Activated T-helper 17 cell treated with anti-CD3 and anti-CD28 coated beads, Interleukin-2, amount 50 U/mL, for 72 hours (primary cell): Measurements from ENCODE around the gene FRRS1. TPM values are rescaled to one million over a fixed set of nuclear protein-coding genes. Genes with fewer than 3 reads are reported as not detected.

Experiments used
- ATAC-seq: fragments of 150-1000 bp; cut with Tn5 transposase; replicated peaks from 2 replicates; pipeline ENCODE4 v1.10.0; 2021; ENCODE audit warnings: mild to moderate bottlenecking, moderate library complexity
- H3K27ac Mint-ChIP-seq: one replicate; pipeline ENCODE4 v1.8.0; 2022; ENCODE audit warnings: mixed read lengths
- H3K27me3 Mint-ChIP-seq: one replicate; pipeline ENCODE4 v1.8.0; 2022; ENCODE audit warnings: mixed read lengths
- H3K36me3 Mint-ChIP-seq: one replicate; pipeline ENCODE4 v1.8.0; 2022; ENCODE audit warnings: low read depth, mild to moderate bottlenecking, mixed read lengths
- H3K4me1 Mint-ChIP-seq: one replicate; pipeline ENCODE4 v1.8.0; 2022; ENCODE audit warnings: mixed read lengths
- H3K4me3 Mint-ChIP-seq: one replicate; pipeline ENCODE4 v1.8.0; 2022; ENCODE audit warnings: mild to moderate bottlenecking, mixed read lengths
- H3K9me3 Mint-ChIP-seq: one replicate; pipeline ENCODE4 v1.8.0; 2022; ENCODE audit warnings: mixed read lengths
- total RNA-seq, 2 donors: library from RNA; stranded (reverse); gene quantifications; one replicate each; pipeline ENCODE4 v1.2.3, GENCODE V29; 2022

FRRS1 gene
- total RNA-seq, 2 donors from 2014 or later: 0.69 to 2.2 TPM

DNA sequence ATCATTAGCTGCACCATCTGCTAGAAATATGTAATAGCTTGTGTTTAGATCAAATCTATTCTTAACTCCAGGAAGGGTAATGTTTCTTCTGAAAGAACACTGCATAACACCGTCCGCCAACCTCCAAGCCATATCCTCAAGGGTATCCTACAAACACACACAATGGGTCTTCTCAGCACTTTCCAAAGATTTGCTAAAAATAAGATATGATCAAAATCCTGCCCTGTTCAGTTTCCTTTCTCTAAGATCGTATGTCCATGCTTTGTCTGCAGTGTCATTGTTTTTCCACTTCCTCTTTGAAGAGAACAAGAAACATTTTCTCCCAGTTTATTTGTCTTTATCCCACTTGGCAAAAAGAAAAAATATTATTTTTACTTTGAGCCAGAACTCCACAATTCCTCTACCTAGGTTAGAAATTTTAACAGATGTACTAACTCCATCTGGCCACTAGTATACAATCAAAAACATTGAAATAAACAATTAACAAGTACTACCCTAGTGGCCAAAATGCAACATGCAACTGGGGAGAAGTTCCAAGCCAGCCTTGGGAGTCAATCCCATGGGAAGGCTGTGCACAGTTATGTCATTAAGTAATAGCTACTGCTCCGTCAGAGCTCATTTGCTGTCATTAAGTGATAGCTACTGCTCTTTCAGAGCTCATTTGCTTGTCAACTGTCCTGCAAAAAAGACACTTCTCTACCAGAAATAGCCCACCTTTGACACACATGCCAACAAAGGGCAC lies 37.8 kb downstream of the FRRS1 start:
- ATAC-seq: no peak
- no peaks in the 10 kb centered on the region for H3K27me3 Mint-ChIP-seq
- H3K4me3 Mint-ChIP-seq: no peak overlapping the region

GRCh38 chr1:99727575-99728185 lies 38.8 kb downstream of the FRRS1 start:
- no peaks in the 10 kb centered on the region for H3K36me3 Mint-ChIP-seq

More for the DNA sequence above, 37.8 kb downstream of the FRRS1 start:
- no peaks in the 10 kb centered on the region for H3K9me3 Mint-ChIP-seq
- H3K4me1 Mint-ChIP-seq: no peaks in the 10 kb centered on the region
- no peak overlapping the region for H3K27ac Mint-ChIP-seq
- no peaks in the 10 kb centered on the region for H3K36me3 Mint-ChIP-seq

GRCh38 chr1:99726818-99727217 lies 39.6 kb downstream of the FRRS1 start:
- Mint-ChIP-seq H3K4me3 (no peak overlapping the region), H3K27ac (no peak overlapping the region), H3K27me3 (no peaks in the 10 kb centered on the region), H3K4me1 (no peaks in the 10 kb centered on the region), H3K36me3 (no peaks in the 10 kb centered on the region), H3K9me3 (no peaks in the 10 kb centered on the region)
- ATAC-seq: no peak

More at GRCh38 chr1:99727575-99728185, 38.8 kb downstream of the FRRS1 start:
- no peaks in the 10 kb centered on the region for H3K4me1 Mint-ChIP-seq
- no peaks in the 10 kb centered on the region for H3K9me3 Mint-ChIP-seq
- H3K27me3 Mint-ChIP-seq: no peaks in the 10 kb centered on the region
- H3K27ac Mint-ChIP-seq: no peak overlapping the region
- no peak overlapping the region for H3K4me3 Mint-ChIP-seq
- ATAC-seq: no peak

GRCh38 chr1:99726407-99726806 lies 40.0 kb downstream of the FRRS1 start:
- H3K4me1 Mint-ChIP-seq: no peaks in the 10 kb centered on the region
- no peaks in the 10 kb centered on the region for H3K9me3 Mint-ChIP-seq
- ATAC-seq: no peak
- no peak overlapping the region for H3K27ac Mint-ChIP-seq
- no peak overlapping the region for H3K4me3 Mint-ChIP-seq
- no peaks in the 10 kb centered on the region for H3K36me3 Mint-ChIP-seq
- no peaks in the 10 kb centered on the region for H3K27me3 Mint-ChIP-seq

DNA sequence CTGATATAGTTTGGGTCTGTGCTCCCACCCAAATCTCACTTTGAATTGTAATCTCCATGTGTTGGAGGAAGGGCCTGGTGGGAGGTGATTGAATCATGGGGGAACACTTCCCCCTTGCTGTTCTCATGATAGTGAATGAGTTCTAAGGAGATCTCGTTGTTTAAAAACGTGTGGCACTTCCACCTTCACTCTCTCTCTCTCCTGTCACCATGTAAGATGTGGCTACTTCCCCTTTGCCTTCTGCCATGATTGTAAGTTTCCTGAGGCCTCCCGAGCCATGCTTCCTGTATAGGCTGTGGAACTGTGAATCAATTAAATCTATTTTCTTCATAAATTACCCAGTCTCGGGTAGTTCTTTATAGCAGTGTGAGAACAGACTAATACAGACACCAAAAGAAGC lies 40.4 kb downstream of the FRRS1 start:
- H3K27me3 Mint-ChIP-seq: no peaks in the 10 kb centered on the region

GRCh38 chr1:99723251-99723650 lies 43.2 kb downstream of the FRRS1 start:
- no peaks in the 10 kb centered on the region for H3K27me3 Mint-ChIP-seq
- no peak for ATAC-seq
- H3K4me1 Mint-ChIP-seq: no peaks in the 10 kb centered on the region
- no peaks in the 10 kb centered on the region for H3K9me3 Mint-ChIP-seq
- H3K36me3 Mint-ChIP-seq: no peaks in the 10 kb centered on the region
- H3K27ac Mint-ChIP-seq: no peak overlapping the region
- H3K4me3 Mint-ChIP-seq: no peak overlapping the region

More for the DNA sequence above, 40.4 kb downstream of the FRRS1 start:
- Mint-ChIP-seq H3K36me3 (no peaks in the 10 kb centered on the region), H3K9me3 (no peaks in the 10 kb centered on the region), H3K4me1 (no peaks in the 10 kb centered on the region), H3K4me3 (no peak overlapping the region), H3K27ac (no peak overlapping the region)
- no peak for ATAC-seq

- no peaks in the 10 kb centered on the region for H3K9me3 Mint-ChIP-seq
- no peaks in the 10 kb centered on the region for H3K36me3 Mint-ChIP-seq
- no peak overlapping the region for H3K4me3 Mint-ChIP-seq
- no peaks in the 10 kb centered on the region for H3K4me1 Mint-ChIP-seq
- no peak for ATAC-seq
- H3K27ac Mint-ChIP-seq: no peak overlapping the region
- H3K27me3 Mint-ChIP-seq: no peaks in the 10 kb centered on the region
Observed at GRCh38 chr1:99717005-99717404, 49.4 kb downstream of the FRRS1 start.

- no peaks in the 10 kb centered on the region for H3K4me1 Mint-ChIP-seq
- no peaks in the 10 kb centered on the region for H3K27me3 Mint-ChIP-seq
- no peak overlapping the region for H3K27ac Mint-ChIP-seq
- ATAC-seq: no peak
- no peaks in the 10 kb centered on the region for H3K9me3 Mint-ChIP-seq
- H3K36me3 Mint-ChIP-seq: no peaks in the 10 kb centered on the region
- H3K4me3 Mint-ChIP-seq: no peak overlapping the region
Observed at GRCh38 chr1:99713006-99713405, 53.4 kb downstream of the FRRS1 start.

DNA sequence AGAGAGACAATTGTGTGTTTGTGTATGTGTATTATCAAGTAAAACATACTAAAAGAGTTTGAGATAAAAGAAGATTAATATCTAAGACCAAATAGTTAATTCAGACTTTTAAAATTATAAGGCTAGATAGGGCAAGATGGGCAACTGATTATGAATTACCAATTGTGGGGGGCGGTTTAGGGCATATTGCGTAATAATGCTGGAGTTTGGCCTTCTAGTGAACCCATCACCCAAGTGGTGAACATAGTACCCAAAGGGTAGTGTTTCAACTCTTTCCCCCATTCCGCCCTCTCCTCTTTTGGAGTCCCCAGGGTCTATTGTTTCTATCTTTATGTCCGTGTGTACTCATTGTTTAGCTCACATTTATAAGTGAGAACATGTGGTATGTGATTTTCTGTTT lies 55.4 kb downstream of the FRRS1 start:
- Mint-ChIP-seq H3K9me3 (no peaks in the 10 kb centered on the region), H3K36me3 (no peaks in the 10 kb centered on the region), H3K27ac (no peak overlapping the region), H3K4me3 (no peak overlapping the region), H3K4me1 (no peaks in the 10 kb centered on the region), H3K27me3 (no peaks in the 10 kb centered on the region)
- ATAC-seq: no peak

GRCh38 chr1:99707535-99708142 lies 58.8 kb downstream of the FRRS1 start:
- Mint-ChIP-seq H3K27me3 (no peaks in the 10 kb centered on the region), H3K27ac (no peak overlapping the region), H3K4me1 (peaks cover 8% of the 10 kb centered on the region), H3K4me3 (no peak overlapping the region), H3K9me3 (no peaks in the 10 kb centered on the region), H3K36me3 (no peaks in the 10 kb centered on the region)
- peak; percentile 49 for ATAC-seq

DNA sequence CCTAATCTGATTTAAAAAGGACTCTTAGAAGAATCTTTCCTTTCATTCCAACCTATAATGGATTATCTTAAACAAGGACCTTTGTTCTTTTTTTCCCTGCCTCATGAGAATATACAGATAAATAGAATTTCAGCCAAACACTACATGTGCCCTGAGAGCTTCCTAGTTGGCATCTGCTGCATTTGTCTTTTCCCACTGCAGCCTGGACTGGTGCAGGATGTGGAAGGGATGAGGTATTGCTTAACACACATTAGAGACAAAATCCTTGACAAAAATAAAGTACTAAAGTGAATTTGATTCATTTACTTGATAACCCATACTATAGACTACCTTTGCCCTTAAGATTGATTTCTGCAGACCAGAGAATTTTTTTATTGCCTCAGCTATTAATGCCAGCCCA lies 61.0 kb downstream of the FRRS1 start:
- H3K27ac Mint-ChIP-seq: no peak overlapping the region
- H3K27me3 Mint-ChIP-seq: no peaks in the 10 kb centered on the region
- H3K4me3 Mint-ChIP-seq: no peak overlapping the region
- no peaks in the 10 kb centered on the region for H3K36me3 Mint-ChIP-seq
- H3K4me1 Mint-ChIP-seq: peaks cover 8% of the 10 kb centered on the region
- no peaks in the 10 kb centered on the region for H3K9me3 Mint-ChIP-seq
- no peak for ATAC-seq

DNA sequence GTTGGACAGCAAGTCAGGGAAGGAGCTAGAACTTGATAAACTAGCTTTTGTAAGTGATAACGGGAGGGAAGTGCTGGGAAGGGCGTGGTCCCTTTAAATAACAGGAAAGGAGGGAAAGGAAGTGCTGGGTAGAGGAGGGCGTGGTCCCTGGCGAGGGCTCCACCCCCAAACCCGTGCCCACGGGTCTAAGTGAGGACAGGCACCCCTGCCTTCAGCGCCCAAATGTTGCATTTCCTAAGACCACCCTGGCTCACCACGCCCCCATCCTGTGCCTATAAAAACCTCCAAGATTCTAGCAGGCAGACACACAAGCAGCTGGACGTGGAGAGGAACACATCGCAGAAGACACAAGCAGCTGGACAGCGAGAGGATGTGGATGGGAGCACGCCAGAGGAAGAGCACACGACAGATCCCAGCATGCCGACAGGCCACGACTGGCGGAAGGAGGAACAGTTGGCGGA lies 62.0 kb downstream of the FRRS1 start:
- Mint-ChIP-seq H3K27ac (peak overlapping the region; percentile 75), H3K9me3 (no peaks in the 10 kb centered on the region)
- no peak for ATAC-seq

DNA sequence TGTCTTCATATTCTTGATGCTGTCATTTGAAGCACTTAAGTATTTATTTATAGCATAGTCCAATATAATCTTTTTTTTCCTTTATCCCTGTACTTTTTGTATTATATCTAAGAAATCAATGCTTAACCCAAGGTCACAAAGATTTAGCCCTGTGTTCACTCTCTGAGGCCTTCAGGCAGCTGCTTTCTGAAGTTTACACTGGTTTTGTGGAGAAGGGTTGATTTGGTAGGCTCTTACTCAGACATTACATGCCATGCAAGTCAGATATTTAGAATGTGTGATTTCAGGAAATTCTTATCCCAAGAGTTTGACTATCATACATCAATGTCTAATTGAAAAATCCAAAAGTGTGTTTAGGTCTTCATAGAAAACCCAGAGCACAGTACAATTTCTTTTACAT lies 64.2 kb downstream of the FRRS1 start:
- Mint-ChIP-seq H3K36me3 (no peaks in the 10 kb centered on the region), H3K4me1 (peaks cover 8% of the 10 kb centered on the region), H3K9me3 (no peaks in the 10 kb centered on the region), H3K4me3 (no peak overlapping the region), H3K27ac (no peak overlapping the region), H3K27me3 (peaks cover 17% of the 10 kb centered on the region)
- no peak for ATAC-seq

More for the DNA sequence above, 62.0 kb downstream of the FRRS1 start:
- Mint-ChIP-seq H3K4me3 (peak overlapping the region; percentile 70), H3K36me3 (no peaks in the 10 kb centered on the region), H3K4me1 (peaks cover 8% of the 10 kb centered on the region), H3K27me3 (peaks cover 4% of the 10 kb centered on the region)

DNA sequence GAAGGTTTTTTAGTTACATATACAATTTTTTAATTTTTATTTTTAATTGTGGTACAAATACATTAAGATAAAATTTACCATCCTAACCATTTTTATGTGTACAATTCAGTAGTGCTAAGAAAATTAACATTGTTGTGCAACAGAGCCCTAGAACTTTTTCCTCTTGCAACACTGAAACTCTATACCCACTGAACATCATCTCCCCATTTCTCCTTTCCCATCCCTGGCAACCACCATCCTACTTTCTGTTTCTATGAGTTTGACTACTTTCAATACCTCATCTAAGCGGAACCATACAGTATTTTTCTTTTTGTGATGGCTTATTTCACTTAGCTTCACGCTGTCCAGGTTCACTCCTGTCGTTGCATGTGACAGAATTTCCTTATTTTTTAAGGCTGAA lies 66.4 kb downstream of the FRRS1 start:
- peaks cover 24% of the 10 kb centered on the region for H3K27me3 Mint-ChIP-seq
- ATAC-seq: no peak
- no peaks in the 10 kb centered on the region for H3K36me3 Mint-ChIP-seq
- H3K9me3 Mint-ChIP-seq: no peaks in the 10 kb centered on the region
- peaks cover 8% of the 10 kb centered on the region for H3K4me1 Mint-ChIP-seq
- no peak overlapping the region for H3K4me3 Mint-ChIP-seq
- H3K27ac Mint-ChIP-seq: no peak overlapping the region

DNA sequence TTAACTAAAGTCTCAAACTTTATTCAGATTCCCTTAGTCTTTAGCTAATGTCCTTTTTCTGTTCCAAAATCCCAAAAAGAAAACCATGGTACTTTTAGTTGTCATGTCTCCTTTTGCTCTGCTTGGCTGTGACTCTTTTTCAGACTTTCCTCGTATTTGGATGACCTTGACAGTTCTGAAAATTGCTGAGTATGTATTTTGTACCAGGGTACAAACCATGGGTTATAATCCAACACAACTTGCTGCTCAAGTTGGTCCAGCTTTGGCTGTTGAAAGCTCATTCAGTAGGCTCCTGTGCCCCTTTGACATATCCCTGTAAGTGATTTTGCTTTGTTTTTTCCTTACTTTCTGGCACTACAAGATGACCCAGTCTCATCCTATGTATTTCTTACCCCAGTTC lies 68.9 kb downstream of the FRRS1 start:
- no peak overlapping the region for H3K27ac Mint-ChIP-seq
- peaks cover 26% of the 10 kb centered on the region for H3K27me3 Mint-ChIP-seq
- no peaks in the 10 kb centered on the region for H3K4me1 Mint-ChIP-seq
- no peaks in the 10 kb centered on the region for H3K9me3 Mint-ChIP-seq
- H3K4me3 Mint-ChIP-seq: no peak overlapping the region
- ATAC-seq: no peak
- H3K36me3 Mint-ChIP-seq: no peaks in the 10 kb centered on the region
